Measurements from ENCODE around the gene CCL23. TPM values are rescaled to one million over a fixed set of nuclear protein-coding genes. Genes with fewer than 3 reads are reported as not detected.

Gene CCL23
- not detected in 2 replicates for total RNA-seq

GRCh38 chr17:36017799-36018198 lies at the start of gene CCL23:
Gene CCL23, minus strand, starts transcription at chr17:36017972. Its CDS starts 75 bp downstream, at chr17:36017897.

GRCh38 chr17:36063786-36064541 lies 46.2 kb upstream of the CCL23 start, which contains the start of gene CCL18:
Gene CCL18, plus strand, starts transcription at chr17:36064272. Its CDS starts 71 bp downstream, at chr17:36064343.

GRCh38 chr17:36001110-36001771 lies 16.5 kb downstream of the CCL23 start, which contains the start of gene CCL15:
Gene CCL15, minus strand, starts transcription at chr17:36001553. Its CDS starts 61 bp downstream, at chr17:36001492.

GRCh38 chr17:35986643-35987042 lies 31.1 kb downstream of the CCL23 start, which contains the start of gene CCL14:
Gene CCL14, minus strand, starts transcription at chr17:35986729. Its CDS starts 80 bp downstream, at chr17:35986649.

GRCh38 chr17:35981246-35981645 lies 36.5 kb downstream of the CCL23 start, which contains the start of gene CCL16:
Gene CCL16, minus strand, starts transcription at chr17:35981497. Its CDS starts 77 bp downstream, at chr17:35981420.

Other genes with a start within 250 kb of the CCL23 start
- gene MMP28, start 222.3 kb downstream of the CCL23 start, total RNA-seq, result 6.6 and 9.2 TPM in 2 replicates
- 24.3 and 25.4 TPM in 2 replicates for gene TAF15, start 208.5 kb downstream of the CCL23 start, total RNA-seq
- not detected in 2 replicates for gene HEATR9, start 149.1 kb downstream of the CCL23 start, total RNA-seq
- gene CCL5, start 137.6 kb downstream of the CCL23 start, total RNA-seq, result not detected in 2 replicates
- 0.53 and 0.58 TPM in 2 replicates for gene RDM1, start 87.2 kb downstream of the CCL23 start, total RNA-seq
- not detected in 2 replicates for gene LYZL6, start 74.3 kb downstream of the CCL23 start, total RNA-seq
- not detected in 2 replicates for gene CCL16, start 36.5 kb downstream of the CCL23 start, total RNA-seq
- gene CCL14, start 31.2 kb downstream of the CCL23 start, total RNA-seq, result not detected in 2 replicates
- gene CCL15, start 16.4 kb downstream of the CCL23 start, total RNA-seq, result not detected in 2 replicates
- not detected in 2 replicates for gene CCL18, start 46.3 kb upstream of the CCL23 start, total RNA-seq
- not detected in 2 replicates for gene CCL3, start 72.2 kb upstream of the CCL23 start, total RNA-seq
- not detected in 2 replicates for gene CCL4, start 85.9 kb upstream of the CCL23 start, total RNA-seq
- gene TBC1D3B, start 158.7 kb upstream of the CCL23 start, total RNA-seq, result not detected in 2 replicates
- not detected in 2 replicates for gene CCL3L1, start 178.8 kb upstream of the CCL23 start, total RNA-seq
- not detected in 2 replicates for gene CCL4L2, start 193.1 kb upstream of the CCL23 start, total RNA-seq
- gene TBC1D3I, start 246.6 kb upstream of the CCL23 start, total RNA-seq, result not detected in 2 replicates